Activated CD8-positive, alpha-beta memory T cell treated with anti-CD3 and anti-CD28 coated beads, Interleukin-2, amount 10 ng/mL, durations not matched to agents 7 days and 5 days (primary cell): ENCODE measurements around the gene NANOG. TPM values are rescaled to one million over a fixed set of nuclear protein-coding genes. Genes with fewer than 3 reads are reported as not detected.
"Not testable (repeated sequence)": the region's sequence is repeated elsewhere in the genome, so short reads cannot be mapped to it uniquely, and the experiment has no call there.

Experiments used
- ATAC-seq: fragments of 150-1000 bp; cut with Tn5 transposase; one replicate; pipeline ENCODE4 v1.10.0; 2021; ENCODE audit warnings: moderate library complexity
- CTCF ChIA-PET: fragments of 350-600 bp; sonication (Branson Sonifier 250); formaldehyde crosslinking; loops from one replicate; lab custom pipeline; 2021; ENCODE audit warnings: antibody characterized with exemption; lab: Charles Lee
- DNase-seq: peaks from one replicate; pipeline ENCODE4 v3.0.0-alpha.2; 2020
- H3K27ac Mint-ChIP-seq: one replicate; pipeline ENCODE4 v1.8.0; 2021; ENCODE audit warnings: mild to moderate bottlenecking, mixed read lengths
- H3K27me3 Mint-ChIP-seq: one replicate; pipeline ENCODE4 v1.8.0; 2021; ENCODE audit warnings: mixed read lengths
- H3K36me3 Mint-ChIP-seq: one replicate; pipeline ENCODE4 v1.8.0; 2021; ENCODE audit warnings: mild to moderate bottlenecking, mixed read lengths
- H3K4me1 Mint-ChIP-seq: one replicate; pipeline ENCODE4 v1.8.0; 2021; ENCODE audit warnings: mixed read lengths
- H3K4me3 Mint-ChIP-seq: one replicate; pipeline ENCODE4 v1.8.0; 2021; ENCODE audit warnings: mild to moderate bottlenecking, moderate library complexity, mixed read lengths
- H3K9me3 Mint-ChIP-seq: one replicate; pipeline ENCODE4 v1.8.0; 2022; ENCODE audit warnings: low read depth, mixed read lengths
- total RNA-seq, 2 experiments: library from RNA; stranded (reverse); gene quantifications; one replicate each; pipeline ENCODE4 v1.2.3, GENCODE V29; 2021

Gene NANOG
- total RNA-seq, 2 experiments from 2014 or later: not detected

DNA sequence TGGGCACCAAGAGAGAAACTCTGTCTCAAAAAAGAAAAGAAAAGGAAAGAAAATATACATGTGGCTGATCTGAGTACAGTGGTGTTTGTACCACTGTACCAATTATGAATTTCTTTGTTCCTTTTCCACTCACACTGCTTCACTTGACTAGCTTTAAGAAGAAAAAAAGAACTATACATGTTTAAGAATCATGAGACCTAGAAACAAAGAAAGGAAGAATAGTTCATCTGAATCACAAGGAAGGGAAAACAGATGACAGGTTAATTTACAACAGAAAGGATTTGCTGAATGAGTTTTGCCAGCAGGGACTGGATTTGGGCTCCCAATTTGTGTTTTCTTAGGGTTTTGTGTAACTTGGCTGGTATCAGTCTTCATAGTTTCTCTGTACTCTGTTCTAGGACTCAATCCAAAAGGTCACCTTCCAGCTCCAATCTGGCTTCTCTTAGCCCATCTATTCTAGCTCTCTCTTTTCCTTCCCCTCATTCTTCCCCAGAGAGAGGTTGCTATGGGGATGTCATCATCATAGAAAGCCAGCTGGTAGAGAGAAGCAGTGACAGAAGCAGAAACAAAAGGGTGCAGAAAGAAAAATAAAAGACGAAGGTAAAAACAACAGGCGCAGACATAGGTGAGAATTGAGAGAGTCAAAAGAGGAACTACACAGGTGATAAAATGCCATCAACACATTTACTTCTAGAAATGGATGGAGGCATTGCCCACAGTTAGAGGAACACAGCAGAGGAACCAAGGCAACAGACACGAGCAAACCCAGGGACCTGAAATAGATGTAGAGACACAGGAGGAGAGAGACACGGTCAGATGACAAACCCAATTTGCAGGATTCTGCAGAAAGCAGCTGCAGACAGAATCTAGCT is 58.3 kb downstream of the NANOG start:
- H3K4me1 Mint-ChIP-seq, ATAC-seq, DNase-seq, CTCF ChIA-PET, H3K4me3 Mint-ChIP-seq, H3K9me3 Mint-ChIP-seq, H3K27ac Mint-ChIP-seq, H3K36me3 Mint-ChIP-seq: not testable (repeated sequence)
- peaks cover 28% of the 10 kb centered on the region for H3K27me3 Mint-ChIP-seq

DNA sequence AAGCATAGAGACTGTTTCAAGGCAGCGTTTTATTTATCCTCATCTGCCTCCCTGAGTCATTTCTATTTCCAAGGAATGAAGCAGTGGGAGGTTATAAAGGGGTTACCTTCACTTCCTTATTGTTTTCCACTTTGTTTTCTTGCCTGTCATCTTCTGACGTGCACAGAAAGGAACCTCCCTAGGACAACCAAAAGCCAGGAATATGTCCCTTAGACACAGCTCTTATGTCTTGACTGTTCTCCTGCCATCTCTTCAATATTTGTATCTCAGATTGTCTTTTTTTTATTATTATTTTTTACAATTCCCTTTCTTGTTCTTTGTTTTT is 58.9 kb downstream of the NANOG start:
- H3K4me3 Mint-ChIP-seq, H3K4me1 Mint-ChIP-seq, ATAC-seq, DNase-seq, H3K27ac Mint-ChIP-seq, H3K9me3 Mint-ChIP-seq, H3K36me3 Mint-ChIP-seq, CTCF ChIA-PET: not testable (repeated sequence)
- H3K27me3 Mint-ChIP-seq: peaks cover 34% of the 10 kb centered on the region

Other genes with a start within 250 kb of the NANOG start
- gene APOBEC1, start 123.5 kb upstream of the NANOG start, total RNA-seq: not detected
- gene GDF3, start 93.6 kb upstream of the NANOG start, total RNA-seq: not detected
- gene DPPA3, start 78.0 kb upstream of the NANOG start, total RNA-seq: not detected
- gene CLEC4C, start 42.0 kb upstream of the NANOG start, total RNA-seq: not detected
- gene NANOGNB, start 24.2 kb upstream of the NANOG start, total RNA-seq: not detected
- under 1 TPM; 0.12 to 0.38 TPM for gene SLC2A14, start 83.5 kb downstream of the NANOG start, total RNA-seq
- 100 to 1,000 TPM; 193 to 290 TPM for gene SLC2A3, start 146.8 kb downstream of the NANOG start, total RNA-seq
- 10 to 100 TPM; 17.9 to 18.1 TPM for gene FOXJ2, start 243.3 kb downstream of the NANOG start, total RNA-seq